Thoracic aorta (tissue), 2 donors: ENCODE data around the gene SLC22A5. TPM values are rescaled to one million over a fixed set of nuclear protein-coding genes. Genes with fewer than 3 reads are reported as not detected.

Experiments used
- ATAC-seq: fragments of 150-250 bp; one replicate; pipeline ENCODE4 v1.8.0; 2017; ENCODE audit warnings: low read depth; ENCODE audit not compliant: insufficient number of reproducible peaks, low FRiP score
- DNase-seq: peaks from one replicate; pipeline ENCODE4 v3.0.0-alpha.2; 2020; ENCODE audit warnings: low spot score
- H3K27ac ChIP-seq, 2 donors: fragments of 200-600 bp; sonication (generic); 1 replicate in 1 of 2; 2 replicates in 1 of 2; pipeline ENCODE4 v1.5.1; 2016; ENCODE audit warnings: mild to moderate bottlenecking in 2 of 2, moderate library complexity in 2 of 2
- H3K27me3 ChIP-seq: fragments of 200-600 bp; sonication (generic); replicated peaks from 2 replicates; pipeline ENCODE4 v1.6.0; 2016; ENCODE audit warnings: mild to moderate bottlenecking; ENCODE audit not compliant: insufficient read depth
- H3K36me3 ChIP-seq: fragments of 200-600 bp; sonication (generic); one replicate; pipeline ENCODE4 v1.5.1; 2016
- H3K4me1 ChIP-seq, 2 donors: fragments of 200-600 bp; sonication (generic); 1 replicate in 1 of 2; 2 replicates in 1 of 2; pipeline versions ENCODE4 v1.5.1 to v1.6.0; 2016; ENCODE audit warnings: low read depth in 2 of 2, mild to moderate bottlenecking in 1 of 2; ENCODE audit not compliant: control insufficient read depth in 1 of 2
- H3K4me3 ChIP-seq: fragments of 200-600 bp; sonication (generic); 2 replicates; pipeline ENCODE4 v1.5.1; 2016; ENCODE audit warnings: mild to moderate bottlenecking
- H3K9me3 ChIP-seq: fragments of 200-600 bp; sonication (generic); 2 replicates; pipeline ENCODE4 v1.5.1; 2016
- CTCF ChIP-seq: fragments of 200-600 bp; sonication (generic); IDR thresholded peaks from one replicate; pipeline ENCODE4 v1.5.1; 2019; ENCODE audit warnings: antibody characterized with exemption
- total RNA-seq, 2 donors: library from RNA; depleted of rRNA; stranded (reverse); fragments of >200 nt; gene quantifications; one replicate each; pipeline versions ENCODE4 v1.1.0 to v1.2.3, GENCODE V29; 2016

The SLC22A5 gene
- total RNA-seq, 2 donors from 2014 or later: 24.9 to 30.8 TPM

- Histone ChIP-seq H3K4me3 (no peak overlapping the region), H3K36me3 (no peaks in the 10 kb centered on the region), H3K27ac (peak overlapping the region; percentile 91 to 97), H3K9me3 (no peaks in the 10 kb centered on the region), H3K27me3 (no peaks in the 10 kb centered on the region), H3K4me1 (peaks cover 28 to 47% of the 10 kb centered on the region in 2 donors)
- TF ChIP-seq CTCF: no peak
- no peak for DNase-seq
- ATAC-seq: no peak
These were observed 38.9 kb downstream of the SLC22A5 start for GRCh38 chr5:132408456-132408855.

GRCh38 chr5:132408965-132409364, 39.5 kb downstream of the SLC22A5 start:
- Histone ChIP-seq H3K36me3 (no peaks in the 10 kb centered on the region), H3K9me3 (no peaks in the 10 kb centered on the region), H3K27me3 (no peaks in the 10 kb centered on the region), H3K4me3 (no peak overlapping the region), H3K4me1 (peaks cover 33 to 53% of the 10 kb centered on the region in 2 donors), H3K27ac (peak overlapping the region; percentile 91 to 97)
- no peak for ATAC-seq
- no peak for TF ChIP-seq CTCF
- no peak for DNase-seq

- Histone ChIP-seq H3K27me3 (no peaks in the 10 kb centered on the region), H3K27ac (peak overlapping the region; percentile 91 to 97), H3K4me3 (peak overlapping the region; percentile 81), H3K4me1 (peaks cover 48 to 68% of the 10 kb centered on the region in 2 donors), H3K36me3 (no peaks in the 10 kb centered on the region), H3K9me3 (no peaks in the 10 kb centered on the region)
- ATAC-seq: peak; percentile 53
- no peak for DNase-seq
- peak; percentile 48 for TF ChIP-seq CTCF
These were observed 41.2 kb downstream of the SLC22A5 start for GRCh38 chr5:132410451-132411303.

- Histone ChIP-seq H3K27me3 (no peaks in the 10 kb centered on the region), H3K4me1 (peaks cover 53 to 76% of the 10 kb centered on the region in 2 donors), H3K9me3 (no peaks in the 10 kb centered on the region), H3K4me3 (peak overlapping the region; percentile 81), H3K36me3 (no peaks in the 10 kb centered on the region), H3K27ac (peak overlapping the region; percentile 91 to 97)
- no peak for TF ChIP-seq CTCF
- ATAC-seq (no peak), DNase-seq (no peak)
These were observed 41.9 kb downstream of the SLC22A5 start for GRCh38 chr5:132411304-132412013.

GRCh38 chr5:132413567-132413966, 44.1 kb downstream of the SLC22A5 start:
- Histone ChIP-seq H3K4me1 (peaks cover 63 to 91% of the 10 kb centered on the region in 2 donors), H3K4me3 (no peak overlapping the region), H3K36me3 (no peaks in the 10 kb centered on the region), H3K27me3 (no peaks in the 10 kb centered on the region), H3K27ac (peak overlapping the region; percentile 91 to 97), H3K9me3 (no peaks in the 10 kb centered on the region)
- DNase-seq: no peak
- no peak for ATAC-seq
- no peak for TF ChIP-seq CTCF
